Activated T-helper 2 cell treated with anti-CD3 and anti-CD28 coated beads, Interferon-gamma antibody, Interleukin-2, Interleukin-4, amounts not matched to agents 10 μg/mL and 5 μg/mL and 100 μg/mL, durations not matched to agents 14 hours and 24 hours and 36 hours (primary cell): ENCODE data around the gene CERKL. TPM values are rescaled to one million over a fixed set of nuclear protein-coding genes. Genes with fewer than 3 reads are reported as not detected.

Experiments
- DNase-seq: peaks from one replicate; pipeline ENCODE4 v3.0.0; 2021; ENCODE audit warnings: low spot score
- H3K27ac Mint-ChIP-seq: one replicate; pipeline ENCODE4 v1.8.0; 2021; ENCODE audit warnings: mixed read lengths
- H3K27me3 Mint-ChIP-seq: one replicate; pipeline ENCODE4 v1.8.0; 2021; ENCODE audit warnings: low read depth, mixed read lengths
- H3K36me3 Mint-ChIP-seq: one replicate; pipeline ENCODE4 v1.8.0; 2021; ENCODE audit warnings: low read depth, mixed read lengths
- H3K4me1 Mint-ChIP-seq: one replicate; pipeline ENCODE4 v1.8.0; 2021; ENCODE audit warnings: low read depth, mixed read lengths
- H3K4me3 Mint-ChIP-seq: one replicate; pipeline ENCODE4 v1.8.0; 2021; ENCODE audit warnings: low read depth, mild to moderate bottlenecking, moderate library complexity, mixed read lengths
- H3K9me3 Mint-ChIP-seq: one replicate; pipeline ENCODE4 v1.8.0; 2021; ENCODE audit warnings: mixed read lengths
- intact Hi-C: fragments of 100-400 bp; cut with micrococcal nuclease; formaldehyde crosslinking; loops from one replicate; pipeline ENCODE4 v1.15.1; 2023
- total RNA-seq: library from RNA; stranded (reverse); gene quantifications from 2 replicates; pipeline ENCODE4 v1.2.3, GENCODE V29; 2022

The CERKL gene
- total RNA-seq, 1 donor from 2014 or later: not detected

DNA sequence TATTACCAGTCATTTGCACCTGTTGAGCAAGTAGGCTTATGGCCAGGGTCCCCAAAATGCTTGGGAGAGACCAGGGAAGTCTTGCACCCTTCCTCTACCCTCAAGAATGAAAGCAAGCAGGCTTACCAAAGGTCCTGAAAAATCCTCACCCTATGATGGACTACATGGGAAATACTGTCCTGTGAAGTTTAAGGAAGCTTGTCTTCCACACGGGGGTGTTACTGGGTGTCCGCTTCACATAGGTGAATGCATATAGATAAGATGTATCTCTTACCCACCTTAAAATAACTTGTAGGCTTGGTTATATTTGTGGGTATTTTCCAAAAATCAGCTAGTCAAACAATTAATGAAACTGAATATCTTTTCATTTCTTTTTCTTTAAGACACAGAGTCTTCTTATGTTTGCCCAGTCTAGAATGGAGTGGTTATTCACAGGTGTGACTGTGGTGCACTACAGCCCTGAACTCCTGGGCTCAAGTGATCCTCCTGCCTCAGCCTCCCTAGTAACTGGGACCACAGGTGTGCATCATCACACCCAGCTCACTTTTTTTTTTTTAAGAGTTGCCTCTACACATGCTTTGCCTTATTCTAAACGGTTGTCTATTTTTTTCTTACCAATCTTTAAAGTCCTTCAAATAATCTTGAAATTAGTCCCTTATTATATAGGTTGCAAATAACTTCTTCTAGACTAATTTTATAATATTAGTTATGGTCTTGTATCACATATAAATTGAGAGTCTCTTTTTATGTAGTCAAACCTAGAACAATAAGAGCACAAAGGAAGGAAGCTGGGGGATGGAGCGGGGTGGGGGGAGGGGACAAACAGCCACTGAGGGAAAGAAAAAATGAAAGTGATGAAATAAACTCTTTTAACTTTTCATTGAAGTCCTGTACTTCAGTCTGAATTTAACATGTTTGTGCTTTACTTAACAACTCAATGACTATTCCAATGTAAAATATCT is 49.0 kb downstream of the CERKL start:
- Mint-ChIP-seq H3K27ac (no peak overlapping the region), H3K9me3 (peaks cover 16% of the 10 kb centered on the region), H3K4me3 (no peak overlapping the region), H3K27me3 (peaks cover 5% of the 10 kb centered on the region), H3K4me1 (peaks cover 15% of the 10 kb centered on the region), H3K36me3 (peaks cover 9% of the 10 kb centered on the region)
- no peak for DNase-seq
- intact Hi-C loops: no loop called here

DNA sequence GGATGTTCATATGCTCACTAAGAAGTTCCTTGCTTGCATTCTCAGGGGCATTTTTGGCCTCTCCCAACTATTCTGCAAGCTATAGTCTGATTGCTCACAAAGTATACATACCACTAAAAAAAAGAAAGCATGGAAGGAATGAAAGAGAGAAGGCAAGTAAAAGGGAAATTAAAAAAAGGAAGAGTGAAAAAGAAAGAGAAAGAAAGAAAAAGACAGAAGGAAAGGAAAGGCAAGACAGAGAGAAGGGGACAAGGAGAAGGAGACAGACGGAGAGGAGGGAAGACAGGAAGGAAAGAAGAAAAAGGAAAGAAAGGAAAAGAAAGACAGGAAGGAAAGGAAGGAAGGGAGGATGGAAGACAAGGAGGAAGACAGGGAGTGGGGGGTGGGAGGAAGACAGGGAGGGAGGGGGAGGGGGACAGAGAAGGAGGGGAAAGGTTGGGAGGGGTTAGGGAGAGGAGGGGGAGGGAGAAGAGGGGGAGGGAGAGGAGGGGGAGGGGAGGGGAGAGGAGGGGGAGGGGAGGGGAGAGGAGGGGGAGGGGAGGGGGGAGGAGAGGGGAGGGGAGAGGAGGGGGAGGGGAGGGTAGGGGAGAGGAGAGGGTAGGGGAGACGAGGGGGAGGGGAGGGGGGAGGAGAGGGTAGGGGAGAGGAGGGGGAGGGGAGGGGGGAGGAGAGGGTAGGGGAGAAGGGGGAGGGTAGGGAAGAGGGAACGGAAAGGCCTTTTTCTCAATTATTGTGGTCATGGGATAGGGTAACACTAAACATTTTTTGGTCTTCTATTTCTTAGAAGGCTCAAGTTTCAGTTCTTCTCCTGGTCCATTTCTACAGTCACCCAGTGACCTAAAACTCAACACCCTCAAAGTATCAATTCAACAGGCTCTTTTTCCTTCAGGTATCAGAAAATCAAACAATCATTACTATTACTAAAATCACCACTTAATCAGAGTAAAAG is 50.7 kb downstream of the CERKL start:
- H3K27me3 Mint-ChIP-seq: peaks cover 6% of the 10 kb centered on the region
- no peak overlapping the region for H3K27ac Mint-ChIP-seq
- intact Hi-C loops: no loop called here
- H3K4me1 Mint-ChIP-seq: peaks cover 15% of the 10 kb centered on the region
- peaks cover 16% of the 10 kb centered on the region for H3K9me3 Mint-ChIP-seq
- H3K36me3 Mint-ChIP-seq: peaks cover 9% of the 10 kb centered on the region
- H3K4me3 Mint-ChIP-seq: no peak overlapping the region
- no peak for DNase-seq

DNA sequence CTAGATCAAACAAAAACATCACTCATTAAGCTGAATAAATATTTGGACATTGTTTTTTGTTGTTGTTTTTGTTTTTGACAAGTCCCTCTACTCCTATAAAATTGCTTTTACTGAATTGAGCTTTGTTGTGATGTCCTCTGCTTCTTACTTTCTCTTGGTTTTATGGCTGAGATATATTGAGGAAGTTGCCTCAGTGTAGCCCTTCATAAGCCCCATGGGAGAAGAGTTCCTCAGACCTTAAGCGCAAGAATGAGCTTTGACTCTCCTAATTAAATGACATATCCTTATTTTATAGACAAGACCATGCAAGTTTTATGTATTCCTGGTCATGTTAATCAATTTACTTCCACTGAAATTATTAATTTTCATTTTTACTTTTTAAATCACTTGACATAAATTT is 54.9 kb downstream of the CERKL start:
- Mint-ChIP-seq H3K4me1 (peaks cover 3% of the 10 kb centered on the region), H3K9me3 (peaks cover 16% of the 10 kb centered on the region), H3K4me3 (no peak overlapping the region), H3K36me3 (peaks cover 9% of the 10 kb centered on the region), H3K27ac (no peak overlapping the region), H3K27me3 (peaks cover 19% of the 10 kb centered on the region)
- intact Hi-C loops: no loop called here
- DNase-seq: no peak

DNA sequence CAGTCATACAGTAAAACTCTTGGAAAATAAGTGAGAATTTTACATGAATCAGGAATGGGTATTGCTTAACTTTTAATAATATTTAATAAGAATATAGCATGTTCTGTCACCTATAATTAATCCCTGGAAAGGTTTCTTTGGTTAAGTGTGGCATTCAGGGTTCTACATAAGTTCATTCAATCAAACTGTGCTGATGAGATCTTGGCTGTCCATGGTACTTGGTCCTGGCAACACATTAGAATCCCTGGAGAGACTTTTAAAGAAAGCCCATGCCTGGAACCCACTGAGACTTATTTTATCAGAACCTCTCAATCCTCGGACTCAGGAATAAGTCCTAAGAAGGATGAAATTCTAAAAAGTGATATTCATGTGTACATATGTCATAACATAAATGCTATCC is 60.3 kb downstream of the CERKL start:
- intact Hi-C loops: no loop called here
- no peaks in the 10 kb centered on the region for H3K9me3 Mint-ChIP-seq
- H3K36me3 Mint-ChIP-seq: no peaks in the 10 kb centered on the region
- no peaks in the 10 kb centered on the region for H3K4me1 Mint-ChIP-seq
- H3K27ac Mint-ChIP-seq: no peak overlapping the region
- H3K4me3 Mint-ChIP-seq: no peak overlapping the region
- H3K27me3 Mint-ChIP-seq: peaks cover 36% of the 10 kb centered on the region
- no peak for DNase-seq

DNA sequence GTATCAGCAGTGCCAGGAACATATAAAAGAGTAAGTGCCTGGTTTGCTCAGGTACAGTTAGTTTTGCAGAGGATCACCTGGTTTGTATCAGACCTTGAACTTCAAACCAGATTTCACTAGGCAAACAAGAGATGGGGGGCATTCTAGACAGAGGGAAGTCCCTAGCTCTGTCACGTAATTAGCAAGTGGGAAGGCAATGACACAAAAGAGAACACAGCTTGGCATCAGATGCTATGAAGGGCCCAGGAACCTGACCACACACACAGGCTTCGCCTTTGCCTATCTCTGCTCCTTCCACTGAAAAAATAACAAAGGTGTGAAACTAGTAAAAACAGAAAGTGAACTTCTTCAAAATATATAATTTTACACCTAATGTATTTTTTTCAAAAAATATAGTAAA is 62.6 kb downstream of the CERKL start:
- Mint-ChIP-seq H3K27ac (no peak overlapping the region), H3K36me3 (no peaks in the 10 kb centered on the region)
- intact Hi-C loops: no loop called here

DNA sequence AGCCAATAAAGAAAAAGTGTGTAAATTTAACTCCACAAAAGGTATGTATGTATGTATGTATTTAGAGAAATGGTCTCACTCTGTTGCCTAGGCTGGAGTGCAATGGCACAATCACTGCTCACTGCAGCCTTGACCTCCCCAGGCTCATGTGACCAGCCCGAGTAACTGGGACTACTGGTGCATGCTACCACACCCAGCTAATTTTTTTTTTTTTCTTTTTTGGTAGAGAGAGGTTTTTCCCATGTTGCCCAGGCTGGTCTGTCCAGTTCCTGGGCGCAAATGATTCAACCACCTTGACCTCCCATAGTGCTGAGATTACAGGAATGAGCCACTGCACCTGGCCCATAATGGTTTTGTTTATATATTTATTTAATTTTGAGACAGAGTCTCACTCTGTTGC is 67.1 kb downstream of the CERKL start:
- no peak overlapping the region for H3K4me3 Mint-ChIP-seq
- peaks cover 49% of the 10 kb centered on the region for H3K27me3 Mint-ChIP-seq
- no peaks in the 10 kb centered on the region for H3K9me3 Mint-ChIP-seq
- intact Hi-C loops: no loop called here
- H3K27ac Mint-ChIP-seq: no peak overlapping the region
- H3K36me3 Mint-ChIP-seq: no peaks in the 10 kb centered on the region
- H3K4me1 Mint-ChIP-seq: peaks cover 14% of the 10 kb centered on the region
- no peak for DNase-seq

More for the DNA sequence above, 62.6 kb downstream of the CERKL start:
- Mint-ChIP-seq H3K4me3 (no peak overlapping the region), H3K27me3 (peaks cover 31% of the 10 kb centered on the region), H3K4me1 (no peaks in the 10 kb centered on the region), H3K9me3 (no peaks in the 10 kb centered on the region)
- no peak for DNase-seq

DNA sequence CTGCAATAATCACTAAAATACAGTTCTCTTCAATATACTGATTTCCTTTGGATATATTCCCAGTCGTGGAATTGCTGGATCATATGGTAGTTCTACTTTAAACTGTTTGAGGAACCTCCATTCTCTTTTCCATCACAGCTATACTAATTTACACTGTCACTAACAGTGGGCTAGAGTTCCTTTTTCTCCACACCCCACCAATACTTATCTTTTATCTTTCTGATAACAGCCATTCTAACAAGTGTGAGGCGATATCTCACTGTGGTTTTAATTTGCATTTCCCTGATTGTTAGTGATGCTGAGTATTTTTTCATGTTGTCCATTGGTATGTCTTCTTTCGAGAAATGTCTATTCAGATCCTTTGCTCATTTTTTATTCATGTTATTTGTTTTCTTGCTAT is 68.4 kb downstream of the CERKL start:
- intact Hi-C loops: no loop called here
- no peaks in the 10 kb centered on the region for H3K9me3 Mint-ChIP-seq
- H3K36me3 Mint-ChIP-seq: no peaks in the 10 kb centered on the region

DNA sequence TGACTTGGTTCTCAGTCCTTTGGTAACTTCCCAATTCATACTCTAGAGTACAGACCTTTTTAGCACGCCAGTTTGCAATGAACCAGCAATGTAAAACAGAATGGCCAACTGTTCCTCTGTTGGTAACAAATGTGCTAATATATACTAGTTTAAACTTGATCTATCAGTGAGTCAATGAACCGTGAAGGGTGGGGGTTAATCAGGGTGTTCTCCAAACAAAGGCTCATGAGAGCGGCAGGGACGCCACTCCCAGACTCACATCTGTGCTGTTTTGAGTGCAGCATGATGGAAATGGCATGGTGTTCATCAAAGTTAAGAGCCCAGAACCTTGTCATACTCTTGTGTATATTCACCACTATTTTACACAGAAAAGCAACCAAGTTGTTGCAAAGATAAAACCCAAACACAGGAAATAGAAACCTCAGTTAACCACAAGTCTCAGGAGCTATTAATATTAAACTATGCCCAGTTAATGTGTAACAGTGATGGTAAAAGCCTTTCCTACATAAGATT is 70.3 kb downstream of the CERKL start:
- Mint-ChIP-seq H3K36me3 (no peaks in the 10 kb centered on the region), H3K27ac (no peak overlapping the region), H3K4me3 (no peak overlapping the region), H3K27me3 (peaks cover 44% of the 10 kb centered on the region), H3K4me1 (peaks cover 14% of the 10 kb centered on the region), H3K9me3 (no peaks in the 10 kb centered on the region)
- DNase-seq: no peak
- intact Hi-C loops: no loop called here

More for the DNA sequence above, 68.4 kb downstream of the CERKL start:
- H3K27me3 Mint-ChIP-seq: peaks cover 51% of the 10 kb centered on the region
- no peak overlapping the region for H3K4me3 Mint-ChIP-seq
- H3K4me1 Mint-ChIP-seq: peaks cover 14% of the 10 kb centered on the region
- no peak for DNase-seq
- H3K27ac Mint-ChIP-seq: no peak overlapping the region

DNA sequence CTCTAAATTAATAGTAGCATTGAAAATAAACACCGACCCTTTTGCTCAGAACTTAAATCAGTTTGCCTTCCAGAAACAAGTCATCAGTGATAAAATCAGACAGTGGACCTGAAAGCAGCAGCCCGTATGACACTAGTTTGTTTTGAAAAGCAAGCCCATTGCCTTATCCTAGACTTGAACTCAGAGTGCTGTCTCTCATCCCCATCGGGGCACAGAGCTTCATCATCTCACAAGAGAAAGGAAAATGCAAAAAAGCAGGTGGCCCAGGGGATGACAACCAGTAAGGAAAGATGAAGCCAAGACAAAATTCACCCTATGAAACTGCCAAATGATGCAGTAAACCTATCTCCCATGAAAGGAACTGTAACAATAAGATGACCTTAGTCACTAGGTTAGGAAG is 71.2 kb downstream of the CERKL start:
- intact Hi-C loops: no loop called here
- H3K27me3 Mint-ChIP-seq: peaks cover 46% of the 10 kb centered on the region
- H3K4me1 Mint-ChIP-seq: peaks cover 14% of the 10 kb centered on the region
- no peak for DNase-seq
- H3K9me3 Mint-ChIP-seq: no peaks in the 10 kb centered on the region
- no peaks in the 10 kb centered on the region for H3K36me3 Mint-ChIP-seq
- no peak overlapping the region for H3K4me3 Mint-ChIP-seq
- no peak overlapping the region for H3K27ac Mint-ChIP-seq

DNA sequence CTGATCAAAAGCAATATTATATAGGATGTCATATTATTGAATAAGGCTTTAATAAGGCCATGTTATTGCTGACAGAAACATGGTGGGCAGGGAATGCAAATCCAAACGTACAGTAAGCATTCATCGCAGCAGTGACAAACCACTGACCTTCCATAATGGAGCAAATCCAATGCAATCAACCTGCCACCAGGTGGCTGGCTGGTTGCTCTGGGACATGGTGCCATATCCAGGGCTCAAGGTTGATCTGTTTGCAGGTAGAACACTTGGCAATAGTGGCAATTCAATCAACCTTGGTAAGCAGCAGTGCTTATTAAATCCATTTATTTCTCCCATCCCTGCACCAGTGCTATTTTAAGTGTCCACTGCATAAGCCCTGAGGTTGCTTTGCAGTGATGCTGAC is 75.4 kb downstream of the CERKL start:
- intact Hi-C loops: no loop called here
- DNase-seq: no peak

DNA sequence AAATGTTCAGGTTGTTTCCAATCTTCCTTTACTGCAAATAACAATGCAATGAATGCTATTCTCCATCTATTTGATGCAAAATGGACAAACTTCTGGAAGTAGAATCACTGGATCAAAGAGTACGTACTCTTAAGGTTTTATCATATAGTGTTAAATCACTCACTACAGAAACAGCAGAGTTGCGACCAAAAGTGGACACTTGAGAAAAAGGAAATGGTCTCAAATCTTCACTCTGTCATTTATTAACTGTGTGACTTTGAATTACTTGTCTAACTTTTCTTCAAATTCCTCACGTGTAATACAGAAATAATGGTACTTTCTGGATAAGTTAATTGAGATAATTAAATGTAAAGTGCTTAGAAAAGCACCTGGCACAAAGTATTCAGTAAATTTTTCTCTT is 78.1 kb downstream of the CERKL start:
- no peaks in the 10 kb centered on the region for H3K9me3 Mint-ChIP-seq
- H3K36me3 Mint-ChIP-seq: no peaks in the 10 kb centered on the region
- no peak overlapping the region for H3K4me3 Mint-ChIP-seq
- intact Hi-C loops: loop anchor here (10.0 kb wide), 2 partner anchors 136 to 504 kb away; no protein-coding TSS in a partner anchor
- no peak for DNase-seq
- no peak overlapping the region for H3K27ac Mint-ChIP-seq
- peaks cover 19% of the 10 kb centered on the region for H3K27me3 Mint-ChIP-seq
- H3K4me1 Mint-ChIP-seq: no peaks in the 10 kb centered on the region

More for the DNA sequence above, 75.4 kb downstream of the CERKL start:
- Mint-ChIP-seq H3K27ac (no peak overlapping the region), H3K27me3 (peaks cover 32% of the 10 kb centered on the region), H3K4me3 (no peak overlapping the region), H3K36me3 (no peaks in the 10 kb centered on the region), H3K9me3 (no peaks in the 10 kb centered on the region), H3K4me1 (peaks cover 10% of the 10 kb centered on the region)

DNA sequence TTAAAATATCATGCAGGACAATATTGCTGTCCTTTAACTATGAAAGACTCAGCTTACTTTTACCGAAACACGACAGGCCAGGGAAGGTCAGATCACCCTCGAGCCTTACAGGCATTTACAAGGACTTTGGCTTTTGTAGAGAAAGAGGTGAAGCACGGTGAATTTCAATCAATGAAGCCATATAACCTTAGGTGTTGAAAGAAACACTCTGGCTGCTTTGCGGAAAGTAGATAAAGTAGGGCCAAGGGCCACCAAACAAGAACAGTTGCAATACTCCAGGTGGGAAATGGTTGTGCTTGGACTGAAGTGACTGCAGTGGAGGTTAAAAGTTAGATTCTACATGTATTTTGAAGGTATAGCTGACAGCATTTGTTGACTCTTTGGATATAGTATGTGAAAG is 80.5 kb downstream of the CERKL start:
- Mint-ChIP-seq H3K27ac (no peak overlapping the region), H3K9me3 (no peaks in the 10 kb centered on the region), H3K4me1 (no peaks in the 10 kb centered on the region), H3K36me3 (no peaks in the 10 kb centered on the region), H3K4me3 (no peak overlapping the region), H3K27me3 (peaks cover 25% of the 10 kb centered on the region)
- no peak for DNase-seq
- intact Hi-C loops: loop anchor here (10.0 kb wide), 2 partner anchors 138 to 502 kb away; no protein-coding TSS in a partner anchor
